DMS153 (cell line): Measurements from ENCODE around the gene THBS1.

Experiments used
- DNase-seq: peaks from one replicate; lab custom pipeline; 2025; lab: John Stamatoyannopoulos, UW

THBS1 gene

GRCh38 chr15:39580485-39581241 is at the start of gene THBS1:
Gene THBS1, plus strand, starts transcription at chr15:39581079. Its CDS starts 779 bp downstream, at chr15:39581858.
- DNase-seq = no peak

GRCh38 chr15:39534996-39535395 is 45.9 kb upstream of the THBS1 start:
- no peak for DNase-seq

GRCh38 chr15:39535466-39535865 is 45.4 kb upstream of the THBS1 start:
- no peak for DNase-seq

- no peak for DNase-seq
Observed at GRCh38 chr15:39538936-39539335, 41.9 kb upstream of the THBS1 start.

GRCh38 chr15:39539466-39539865 is 41.4 kb upstream of the THBS1 start:
- no peak for DNase-seq

- no peak for DNase-seq
Observed at GRCh38 chr15:39539973-39540558, 40.8 kb upstream of the THBS1 start.

- no peak for DNase-seq
Observed at GRCh38 chr15:39542385-39543065, 38.4 kb upstream of the THBS1 start.

- DNase-seq = no peak
Observed at GRCh38 chr15:39543651-39544050, 37.2 kb upstream of the THBS1 start.

- DNase-seq = no peak
Observed at GRCh38 chr15:39546842-39547241, 34.0 kb upstream of the THBS1 start.

GRCh38 chr15:39548561-39548960 is 32.3 kb upstream of the THBS1 start:
- no peak for DNase-seq

- DNase-seq = no peak
Observed at GRCh38 chr15:39549912-39550311, 31.0 kb upstream of the THBS1 start.

- DNase-seq = no peak
Observed at GRCh38 chr15:39551476-39551875, 29.4 kb upstream of the THBS1 start.

- DNase-seq = no peak
Observed at GRCh38 chr15:39552556-39552955, 28.3 kb upstream of the THBS1 start.

GRCh38 chr15:39553947-39554693 is 26.8 kb upstream of the THBS1 start:
- peak; percentile 79 for DNase-seq

GRCh38 chr15:39554746-39555387 is 26.0 kb upstream of the THBS1 start:
- DNase-seq = no peak

- DNase-seq = peak; percentile 12
Observed at GRCh38 chr15:39555885-39556284, 25.0 kb upstream of the THBS1 start.

GRCh38 chr15:39556461-39556860 is 24.4 kb upstream of the THBS1 start:
- no peak for DNase-seq

GRCh38 chr15:39558421-39558820 is 22.5 kb upstream of the THBS1 start:
- DNase-seq = no peak

- DNase-seq = no peak
Observed at GRCh38 chr15:39564972-39565665, 15.8 kb upstream of the THBS1 start.

GRCh38 chr15:39565851-39566250 is 15.0 kb upstream of the THBS1 start:
- no peak for DNase-seq

- DNase-seq = no peak
Observed at GRCh38 chr15:39573287-39573686, 7.6 kb upstream of the THBS1 start.
